Ishikawa (cell line): ENCODE data around the gene CDA.

Experiments used
- CREB1 ChIP-seq: IDR thresholded peaks from 2 replicates; pipeline ENCODE4 v1.6.1; 2012; ENCODE audit warnings: low read depth
- FOXM1 ChIP-seq: IDR thresholded peaks from 2 replicates; pipeline ENCODE4 v1.6.1; 2012; ENCODE audit warnings: low read depth, borderline replicate concordance

DNA sequence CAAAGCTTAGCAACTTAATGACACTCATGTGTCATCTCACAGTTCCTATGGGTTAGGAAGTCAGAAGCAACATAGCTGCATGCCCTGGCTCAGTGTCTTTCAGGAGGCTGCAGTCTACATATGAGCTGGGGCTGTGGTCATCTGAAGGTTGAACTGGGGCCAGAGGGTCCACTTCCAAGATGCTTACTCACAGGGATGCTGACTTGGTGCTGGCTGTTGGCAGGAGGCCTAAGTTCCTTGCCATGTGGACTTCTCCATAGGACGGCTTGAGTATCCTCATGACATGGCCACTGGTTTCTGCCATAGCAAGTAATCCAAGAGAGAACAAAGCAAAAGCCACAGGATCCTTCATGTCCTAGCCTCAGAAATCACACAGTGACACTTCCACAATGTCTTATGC, 48.6 kb upstream of the CDA start:
- no peak for TF ChIP-seq FOXM1
- no peak for TF ChIP-seq CREB1
